ENCODE data around the gene ATF6.

Gene ATF6

DNA sequence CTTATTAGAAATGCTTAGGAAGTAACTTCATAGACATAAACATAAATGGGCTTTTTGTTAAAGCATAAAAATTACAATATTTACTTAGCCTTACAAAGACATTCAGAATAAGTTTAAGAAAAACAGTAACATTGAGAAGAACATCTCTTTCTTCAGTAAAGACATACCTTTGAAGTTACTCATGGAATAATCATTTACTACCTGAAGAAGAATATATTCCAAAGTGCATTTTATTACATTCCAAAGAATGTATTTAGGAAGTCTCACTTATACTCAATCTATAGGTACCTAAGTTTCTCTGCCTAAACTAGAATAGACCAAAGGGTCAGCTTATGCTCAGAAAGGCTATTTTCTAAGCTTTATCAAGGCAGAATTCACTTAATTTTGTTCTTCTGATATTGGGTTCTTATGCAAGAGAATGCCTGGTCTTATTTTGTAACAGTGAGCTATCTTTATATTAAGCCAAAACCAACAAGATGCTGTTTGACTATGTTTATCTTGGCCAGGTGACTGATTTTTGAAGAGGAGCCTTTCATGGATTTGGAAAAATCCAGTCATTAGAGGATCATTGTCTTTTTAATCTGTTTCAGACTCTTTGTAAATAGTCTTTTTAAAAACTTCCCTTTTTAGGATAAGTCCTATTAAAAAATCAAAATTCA, 147.5 kb downstream of the ATF6 start:
- Histone ChIP-seq H3K4me3 (ENCODE audit: low read depth, low read length) (no peak overlapping the region), H3K27me3 (ENCODE audit: insufficient read depth, low read length) (no peaks in the 10 kb centered on the region), H2AFZ (ENCODE audit: low read length, unreplicated experiment) (no peak overlapping the region), H3K79me2 (ENCODE audit: control insufficient read depth, insufficient read depth, low read length, unreplicated experiment) (no peaks in the 10 kb centered on the region), H3K4me1 (ENCODE audit: control insufficient read depth, insufficient read depth, low read length, unreplicated experiment) (peaks cover 57% of the 10 kb centered on the region), H3K27ac (ENCODE audit: low read depth, low read length) (peak overlapping the region; percentile 51), H3K36me3 (ENCODE audit: insufficient read depth, low read length) (peaks cover 22% of the 10 kb centered on the region)

GRCh38 chr1:161914595-161914994, 148.5 kb downstream of the ATF6 start:
- Histone ChIP-seq H2AFZ (ENCODE audit: low read length, unreplicated experiment) (no peak overlapping the region), H3K36me3 (ENCODE audit: insufficient read depth, low read length) (peaks cover 22% of the 10 kb centered on the region), H3K27ac (ENCODE audit: low read depth, low read length) (0 out of 2 replicates have a peak overlapping the region, but pooled peaks have one; percentile 4), H3K4me1 (ENCODE audit: control insufficient read depth, insufficient read depth, low read length, unreplicated experiment) (peaks cover 49% of the 10 kb centered on the region), H3K4me3 (ENCODE audit: low read depth, low read length) (no peak overlapping the region), H3K27me3 (ENCODE audit: insufficient read depth, low read length) (no peaks in the 10 kb centered on the region), H3K79me2 (ENCODE audit: control insufficient read depth, insufficient read depth, low read length, unreplicated experiment) (no peaks in the 10 kb centered on the region)

DNA sequence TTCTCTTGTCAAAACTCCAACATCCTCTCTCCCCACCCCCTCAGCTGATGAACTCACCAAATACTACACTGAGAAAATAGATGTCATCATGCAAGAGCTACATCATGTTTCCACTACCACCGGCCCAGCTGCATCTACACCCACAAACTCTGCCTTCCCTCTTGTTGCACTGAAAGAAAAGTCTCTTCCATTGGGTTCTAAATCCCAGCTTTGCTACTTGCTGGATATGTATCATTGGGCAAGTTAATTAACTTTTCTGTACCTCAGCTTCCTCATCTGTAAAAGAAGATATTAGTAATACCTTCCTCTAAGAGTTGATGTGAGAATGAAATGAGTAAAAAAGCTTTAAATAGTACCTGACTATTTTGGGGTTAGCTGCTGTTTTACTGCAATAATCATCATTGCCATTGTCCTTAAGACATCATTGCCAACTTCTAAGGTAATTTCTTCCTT, 149.0 kb downstream of the ATF6 start:
- no peak overlapping the region for H3K4me3 ChIP-seq (ENCODE audit: low read depth, low read length)
- H3K79me2 ChIP-seq (ENCODE audit: control insufficient read depth, insufficient read depth, low read length, unreplicated experiment) = no peaks in the 10 kb centered on the region
- H3K36me3 ChIP-seq (ENCODE audit: insufficient read depth, low read length) = peaks cover 22% of the 10 kb centered on the region
- H3K27ac ChIP-seq (ENCODE audit: low read depth, low read length) = no peak overlapping the region
- no peaks in the 10 kb centered on the region for H3K27me3 ChIP-seq (ENCODE audit: insufficient read depth, low read length)
- no peak overlapping the region for H2AFZ ChIP-seq (ENCODE audit: low read length, unreplicated experiment)
- peaks cover 48% of the 10 kb centered on the region for H3K4me1 ChIP-seq (ENCODE audit: control insufficient read depth, insufficient read depth, low read length, unreplicated experiment)

DNA sequence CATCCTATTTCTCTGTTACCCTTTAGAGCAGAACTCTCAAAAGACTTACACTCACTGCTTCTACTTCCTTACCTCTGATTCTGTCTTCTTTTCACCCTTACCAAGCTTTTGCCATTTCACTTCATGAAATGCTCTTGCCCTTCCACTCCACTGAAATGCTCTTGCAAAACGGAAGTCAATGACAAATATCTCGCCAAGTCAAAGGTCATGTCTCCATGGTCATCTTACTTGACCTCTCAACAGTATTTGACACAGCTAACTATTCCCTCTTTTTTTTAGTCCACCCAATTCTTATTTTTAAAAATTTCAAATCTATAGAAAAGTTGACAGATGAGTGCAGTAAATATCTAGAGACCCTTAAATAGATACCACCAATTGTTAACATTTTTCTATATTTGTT, 149.9 kb downstream of the ATF6 start:
- Histone ChIP-seq H3K4me1 (ENCODE audit: control insufficient read depth, insufficient read depth, low read length, unreplicated experiment) (peaks cover 39% of the 10 kb centered on the region), H3K36me3 (ENCODE audit: insufficient read depth, low read length) (peaks cover 22% of the 10 kb centered on the region), H3K79me2 (ENCODE audit: control insufficient read depth, insufficient read depth, low read length, unreplicated experiment) (no peaks in the 10 kb centered on the region), H3K27me3 (ENCODE audit: insufficient read depth, low read length) (no peaks in the 10 kb centered on the region), H3K27ac (ENCODE audit: low read depth, low read length) (no peak overlapping the region), H2AFZ (ENCODE audit: low read length, unreplicated experiment) (no peak overlapping the region), H3K4me3 (ENCODE audit: low read depth, low read length) (no peak overlapping the region)

GRCh38 chr1:161919229-161919628, 153.1 kb downstream of the ATF6 start:
- no peaks in the 10 kb centered on the region for H3K27me3 ChIP-seq (ENCODE audit: insufficient read depth, low read length)
- H3K79me2 ChIP-seq (ENCODE audit: control insufficient read depth, insufficient read depth, low read length, unreplicated experiment) = no peaks in the 10 kb centered on the region
- no peak overlapping the region for H2AFZ ChIP-seq (ENCODE audit: low read length, unreplicated experiment)
- peaks cover 18% of the 10 kb centered on the region; the same call in 1 of the 2 replicates for H3K36me3 ChIP-seq (ENCODE audit: insufficient read depth, low read length)
- H3K27ac ChIP-seq (ENCODE audit: low read depth, low read length) = no peak overlapping the region
- H3K4me3 ChIP-seq (ENCODE audit: low read depth, low read length) = no peak overlapping the region
- peaks cover 21% of the 10 kb centered on the region for H3K4me1 ChIP-seq (ENCODE audit: control insufficient read depth, insufficient read depth, low read length, unreplicated experiment)

DNA sequence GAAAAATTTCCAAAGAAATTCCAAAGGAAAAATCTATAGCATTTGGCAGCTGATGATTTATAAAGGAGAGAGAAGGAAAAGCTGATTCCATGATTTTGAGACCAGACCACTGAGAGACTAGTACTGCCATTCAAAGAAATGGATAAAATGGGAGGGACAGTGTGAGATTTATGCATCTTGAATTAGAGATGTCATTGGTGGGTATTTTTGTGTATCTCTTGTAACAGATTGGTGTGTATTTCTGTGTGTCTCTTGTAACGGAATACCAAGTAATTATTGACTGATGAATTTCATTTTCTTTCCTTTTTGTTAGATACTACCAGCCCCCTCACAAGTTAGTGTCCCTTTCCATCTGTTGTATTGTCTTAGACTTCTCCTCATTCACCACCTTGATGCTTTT, 155.4 kb downstream of the ATF6 start:
- H3K4me1 ChIP-seq (ENCODE audit: control insufficient read depth, insufficient read depth, low read length, unreplicated experiment) = peaks cover 9% of the 10 kb centered on the region
- H3K4me3 ChIP-seq (ENCODE audit: low read depth, low read length) = no peak overlapping the region
- H3K36me3 ChIP-seq (ENCODE audit: insufficient read depth, low read length) = peaks cover 4% of the 10 kb centered on the region; the same call in 1 of the 2 replicates
- H3K27ac ChIP-seq (ENCODE audit: low read depth, low read length) = no peak overlapping the region
- no peaks in the 10 kb centered on the region for H3K79me2 ChIP-seq (ENCODE audit: control insufficient read depth, insufficient read depth, low read length, unreplicated experiment)
- H2AFZ ChIP-seq (ENCODE audit: low read length, unreplicated experiment) = no peak overlapping the region
- H3K27me3 ChIP-seq (ENCODE audit: insufficient read depth, low read length) = no peaks in the 10 kb centered on the region

DNA sequence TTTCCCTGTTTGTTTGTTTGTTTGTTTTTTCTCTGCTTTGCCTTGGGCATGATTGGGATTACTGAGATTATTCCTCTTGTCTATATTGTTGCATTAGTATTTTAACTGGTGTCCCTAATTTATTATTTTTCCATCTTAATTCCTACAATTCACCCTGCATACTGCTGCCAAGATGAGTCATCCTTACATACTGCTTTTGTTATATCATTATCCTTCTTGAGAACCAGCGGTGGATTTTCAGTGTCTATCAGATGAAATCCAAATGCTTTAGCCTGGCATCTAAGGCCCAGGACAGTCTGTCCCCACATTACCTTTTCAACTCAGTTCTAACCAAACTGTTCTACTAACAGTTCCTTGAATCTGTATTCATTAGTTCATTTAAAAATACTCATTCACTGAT, 155.9 kb downstream of the ATF6 start:
- H2AFZ ChIP-seq (ENCODE audit: low read length, unreplicated experiment) = no peak overlapping the region
- H3K27ac ChIP-seq (ENCODE audit: low read depth, low read length) = no peak overlapping the region
- peaks cover 4% of the 10 kb centered on the region; the same call in 1 of the 2 replicates for H3K36me3 ChIP-seq (ENCODE audit: insufficient read depth, low read length)
- no peaks in the 10 kb centered on the region for H3K27me3 ChIP-seq (ENCODE audit: insufficient read depth, low read length)
- no peaks in the 10 kb centered on the region for H3K79me2 ChIP-seq (ENCODE audit: control insufficient read depth, insufficient read depth, low read length, unreplicated experiment)
- H3K4me3 ChIP-seq (ENCODE audit: low read depth, low read length) = no peak overlapping the region
- H3K4me1 ChIP-seq (ENCODE audit: control insufficient read depth, insufficient read depth, low read length, unreplicated experiment) = peaks cover 9% of the 10 kb centered on the region

DNA sequence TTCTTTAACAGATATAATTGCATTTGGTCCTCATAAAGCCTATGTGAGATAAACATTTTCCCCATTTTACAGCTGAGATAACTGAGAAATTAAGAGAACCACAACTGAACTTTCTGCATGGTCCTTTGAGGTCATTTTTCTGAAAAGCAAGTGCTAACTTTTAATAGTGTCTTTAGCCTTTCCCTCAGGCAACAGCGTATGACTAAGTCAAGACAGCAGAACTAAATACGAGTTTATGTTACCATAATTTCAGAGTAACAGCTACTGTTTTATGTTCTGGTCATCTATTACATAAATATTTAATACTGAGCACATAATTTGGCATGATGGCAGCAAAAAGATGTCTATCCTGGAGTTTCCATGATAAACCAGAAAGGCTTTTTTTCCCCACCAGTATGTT, 161.9 kb downstream of the ATF6 start:
- no peak overlapping the region for H3K4me3 ChIP-seq (ENCODE audit: low read depth, low read length)
- no peak overlapping the region for H2AFZ ChIP-seq (ENCODE audit: low read length, unreplicated experiment)
- no peaks in the 10 kb centered on the region for H3K36me3 ChIP-seq (ENCODE audit: insufficient read depth, low read length)
- H3K27me3 ChIP-seq (ENCODE audit: insufficient read depth, low read length) = no peaks in the 10 kb centered on the region
- H3K27ac ChIP-seq (ENCODE audit: low read depth, low read length) = no peak overlapping the region
- H3K79me2 ChIP-seq (ENCODE audit: control insufficient read depth, insufficient read depth, low read length, unreplicated experiment) = no peaks in the 10 kb centered on the region
- peaks cover 26% of the 10 kb centered on the region for H3K4me1 ChIP-seq (ENCODE audit: control insufficient read depth, insufficient read depth, low read length, unreplicated experiment)

DNA sequence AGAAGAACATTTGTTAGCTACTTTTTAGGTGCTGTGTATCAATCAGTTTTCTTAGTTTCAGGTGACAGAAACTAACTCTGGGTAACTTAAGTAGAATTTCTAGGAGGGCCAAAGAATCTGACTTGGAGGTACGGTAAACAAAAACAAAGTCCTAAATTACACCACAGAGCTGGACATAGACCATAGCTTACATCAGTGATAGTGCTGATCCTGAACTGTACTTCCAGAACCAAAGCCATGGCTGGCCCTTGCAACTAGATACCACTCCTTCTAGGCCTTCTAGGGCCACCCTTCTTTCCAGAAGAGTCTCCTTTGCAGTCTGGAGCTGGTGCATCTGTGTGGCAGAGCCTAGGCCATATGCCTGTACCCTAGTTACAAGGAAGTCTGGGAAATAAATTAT, 163.0 kb downstream of the ATF6 start:
- Histone ChIP-seq H3K27ac (ENCODE audit: low read depth, low read length) (no peak overlapping the region), H3K4me3 (ENCODE audit: low read depth, low read length) (no peak overlapping the region), H3K4me1 (ENCODE audit: control insufficient read depth, insufficient read depth, low read length, unreplicated experiment) (peaks cover 26% of the 10 kb centered on the region), H3K79me2 (ENCODE audit: control insufficient read depth, insufficient read depth, low read length, unreplicated experiment) (no peaks in the 10 kb centered on the region), H3K27me3 (ENCODE audit: insufficient read depth, low read length) (no peaks in the 10 kb centered on the region), H2AFZ (ENCODE audit: low read length, unreplicated experiment) (no peak overlapping the region), H3K36me3 (ENCODE audit: insufficient read depth, low read length) (peaks cover 5% of the 10 kb centered on the region; the same call in 1 of the 2 replicates)

GRCh38 chr1:161930064-161930463, 163.9 kb downstream of the ATF6 start:
- H3K27me3 ChIP-seq (ENCODE audit: insufficient read depth, low read length) = no peaks in the 10 kb centered on the region
- peaks cover 6% of the 10 kb centered on the region; the same call in 1 of the 2 replicates for H3K36me3 ChIP-seq (ENCODE audit: insufficient read depth, low read length)
- peak overlapping the region; percentile 32 for H2AFZ ChIP-seq (ENCODE audit: low read length, unreplicated experiment)
- H3K4me3 ChIP-seq (ENCODE audit: low read depth, low read length) = no peak overlapping the region
- peak overlapping the region; percentile 66 for H3K27ac ChIP-seq (ENCODE audit: low read depth, low read length)
- H3K4me1 ChIP-seq (ENCODE audit: control insufficient read depth, insufficient read depth, low read length, unreplicated experiment) = peaks cover 26% of the 10 kb centered on the region
- no peaks in the 10 kb centered on the region for H3K79me2 ChIP-seq (ENCODE audit: control insufficient read depth, insufficient read depth, low read length, unreplicated experiment)

GRCh38 chr1:161932668-161933067, 166.5 kb downstream of the ATF6 start:
- Histone ChIP-seq H3K27me3 (ENCODE audit: insufficient read depth, low read length) (no peaks in the 10 kb centered on the region), H2AFZ (ENCODE audit: low read length, unreplicated experiment) (no peak overlapping the region), H3K27ac (ENCODE audit: low read depth, low read length) (no peak overlapping the region), H3K4me1 (ENCODE audit: control insufficient read depth, insufficient read depth, low read length, unreplicated experiment) (peaks cover 26% of the 10 kb centered on the region), H3K79me2 (ENCODE audit: control insufficient read depth, insufficient read depth, low read length, unreplicated experiment) (no peaks in the 10 kb centered on the region), H3K36me3 (ENCODE audit: insufficient read depth, low read length) (peaks cover 6% of the 10 kb centered on the region; the same call in 1 of the 2 replicates), H3K4me3 (ENCODE audit: low read depth, low read length) (no peak overlapping the region)
